Fibroblast of pulmonary artery (primary cell): ENCODE measurements around the gene PMCH.

Source experiments
- DNase-seq: peaks from one replicate; pipeline ENCODE4 v3.0.0-alpha.2; 2010; ENCODE audit warnings: low read depth
- H3K4me3 ChIP-seq: replicated peaks from 2 replicates; pipeline ENCODE4 v1.5.1; 2011; ENCODE audit warnings: low read depth, mild to moderate bottlenecking, control low read depth, low read length, moderate library complexity
- CTCF ChIP-seq: IDR thresholded peaks from 2 replicates; pipeline ENCODE4 v1.5.1; 2011; ENCODE audit warnings: mild to moderate bottlenecking, control low read depth, low read length, inconsistent platforms; ENCODE audit errors: missing control alignments

The PMCH gene

GRCh38 chr12:102215992-102216691 lies 18.5 kb upstream of the PMCH start:
- peak; percentile 71 for DNase-seq
- TF ChIP-seq CTCF: no peak
- H3K4me3 ChIP-seq: no peak overlapping the region

- no peak for DNase-seq
- H3K4me3 ChIP-seq: no peak overlapping the region
- TF ChIP-seq CTCF: no peak
Measured at GRCh38 chr12:102204025-102204424, 6.4 kb upstream of the PMCH start.

GRCh38 chr12:102202556-102202955 lies 4.9 kb upstream of the PMCH start:
- no peak overlapping the region for H3K4me3 ChIP-seq
- no peak for TF ChIP-seq CTCF
- DNase-seq: peak; percentile 45

- DNase-seq: no peak
- no peak for TF ChIP-seq CTCF
- H3K4me3 ChIP-seq: no peak overlapping the region
Measured at GRCh38 chr12:102201436-102202061, 3.9 kb upstream of the PMCH start.

DNA sequence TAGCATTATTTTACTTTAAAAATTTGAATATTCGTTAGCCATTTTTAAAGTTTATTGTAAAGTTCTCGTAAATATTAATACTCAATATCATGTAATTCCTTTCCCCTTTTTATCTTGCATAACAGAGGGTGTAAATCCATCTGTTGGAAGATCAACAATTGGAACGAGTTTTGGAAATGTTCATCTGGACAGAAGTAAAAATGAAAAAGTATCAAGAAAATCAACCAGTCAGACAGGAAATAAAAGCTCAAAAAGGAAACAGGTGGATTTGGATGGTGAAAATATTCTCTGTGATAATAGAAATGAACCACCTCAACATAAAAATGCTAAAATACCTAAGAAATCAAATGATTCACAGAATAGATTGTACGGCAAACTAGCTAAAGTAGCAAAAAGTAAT lies 1.8 kb downstream of the PMCH start:
- H3K4me3 ChIP-seq: no peak overlapping the region
- no peak for TF ChIP-seq CTCF
- no peak for DNase-seq

GRCh38 chr12:102182635-102183034 lies 15.0 kb downstream of the PMCH start:
- peak; percentile 41 for DNase-seq
- H3K4me3 ChIP-seq: no peak overlapping the region
- no peak for TF ChIP-seq CTCF

DNA sequence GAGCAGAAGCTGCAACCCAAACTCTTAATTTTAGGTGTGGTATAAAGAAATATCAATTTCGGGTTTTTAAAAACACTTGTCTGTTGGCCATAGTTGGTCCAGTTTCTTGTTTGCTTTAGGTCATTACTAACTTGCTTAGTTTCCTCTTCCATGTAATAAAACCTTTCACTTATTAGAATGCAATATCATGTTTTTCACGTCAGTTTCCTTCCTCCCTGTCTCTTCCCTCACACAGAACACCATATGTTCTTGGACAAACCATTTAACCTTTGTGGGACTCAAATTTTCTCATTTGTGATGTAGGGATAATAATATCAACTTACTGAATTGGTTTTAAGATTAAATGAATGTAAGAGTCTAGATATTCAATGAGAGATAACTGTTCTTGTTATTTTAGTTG lies 22.9 kb downstream of the PMCH start:
- DNase-seq: no peak
- H3K4me3 ChIP-seq: no peak overlapping the region
- no peak for TF ChIP-seq CTCF
